ENCODE results near the gene TMEM125.

GRCh38 chr1:43304771-43305300 is 35.1 kb downstream of the TMEM125 start:
- TF ChIP-seq CTCF (conservative IDR thresholded peaks at IDR 0.05; ENCODE audit: low read length) (no peak), EZH2phosphoT487 (IDR thresholded peaks at IDR 0.05; ENCODE audit: borderline replicate concordance) (no peak)
